NCI-H524 treated with DMSO at 0.1 percent for 48 hours (cell line): ENCODE results near the gene KIFC3.
"Not testable (repeated sequence)": the region's sequence is repeated elsewhere in the genome, so short reads cannot be mapped to it uniquely, and the experiment has no call there.

Source experiments
- DNase-seq: peaks from one replicate; lab custom pipeline; 2025; lab: John Stamatoyannopoulos, UW

KIFC3 gene

GRCh38 chr16:57803134-57803990 is 1.1 kb upstream of the KIFC3 start:
- DNase-seq, result no peak

GRCh38 chr16:57801809-57802340 is 416 bp downstream of the KIFC3 start:
- DNase-seq, result no peak

- DNase-seq, result no peak
Measured at GRCh38 chr16:57801098-57801808, 1.0 kb downstream of the KIFC3 start.

- no peak for DNase-seq
Measured at GRCh38 chr16:57800200-57801097, 1.8 kb downstream of the KIFC3 start.

GRCh38 chr16:57799600-57800199 is 2.6 kb downstream of the KIFC3 start:
- DNase-seq, result no peak

- DNase-seq, result no peak
Measured at GRCh38 chr16:57798953-57799599, 3.2 kb downstream of the KIFC3 start.

- DNase-seq, result peak; percentile 38
Measured at GRCh38 chr16:57798267-57798810, 4.0 kb downstream of the KIFC3 start.

- DNase-seq, result no peak
Measured at GRCh38 chr16:57797526-57798266, 4.6 kb downstream of the KIFC3 start.

GRCh38 chr16:57797216-57797525 is 5.1 kb downstream of the KIFC3 start:
- DNase-seq, result no peak

GRCh38 chr16:57796014-57796413 is 6.3 kb downstream of the KIFC3 start:
- not testable (repeated sequence) for DNase-seq

- peak; percentile 56 for DNase-seq
Measured at GRCh38 chr16:57795431-57795878, 6.8 kb downstream of the KIFC3 start.

- DNase-seq, result no peak
Measured at GRCh38 chr16:57794849-57795430, 7.4 kb downstream of the KIFC3 start.

- DNase-seq, result no peak
Measured at GRCh38 chr16:57791893-57792461, 10.3 kb downstream of the KIFC3 start.

GRCh38 chr16:57791195-57791892 is 10.9 kb downstream of the KIFC3 start:
- DNase-seq, result no peak

GRCh38 chr16:57788951-57789350 is 13.3 kb downstream of the KIFC3 start:
- no peak for DNase-seq

- DNase-seq, result no peak
Measured at GRCh38 chr16:57788252-57788841, 13.9 kb downstream of the KIFC3 start.

- no peak for DNase-seq
Measured at GRCh38 chr16:57787519-57787905, 14.8 kb downstream of the KIFC3 start.
